IPS-20b (cell line): Measurements from ENCODE around the gene WNT7B.

ENCODE experiments used
- H3K27ac ChIP-seq: one replicate; pipeline ENCODE4 v1.5.1; 2013; ENCODE audit warnings: low read length
- H3K27me3 ChIP-seq: 2 replicates; pipeline ENCODE4 v1.6.1; 2013; ENCODE audit warnings: mild to moderate bottlenecking, low read length, inconsistent platforms; ENCODE audit not compliant: insufficient read depth
- H3K36me3 ChIP-seq: 2 replicates; pipeline ENCODE4 v1.6.1; 2013; ENCODE audit warnings: low read depth, mild to moderate bottlenecking, inconsistent platforms, low read length, moderate library complexity; ENCODE audit not compliant: insufficient read depth
- H3K4me1 ChIP-seq: 2 replicates; pipeline ENCODE4 v1.6.1; 2013; ENCODE audit warnings: mild to moderate bottlenecking, control low read depth, inconsistent platforms, low read length, moderate library complexity; ENCODE audit not compliant: insufficient read depth
- H3K4me3 ChIP-seq: 2 replicates; pipeline ENCODE4 v1.5.1; 2013; ENCODE audit warnings: mild to moderate bottlenecking, low read length, inconsistent platforms
- H3K9ac ChIP-seq: 2 replicates; pipeline ENCODE4 v1.6.1; 2013; ENCODE audit warnings: low read depth, mild to moderate bottlenecking, inconsistent platforms, low read length, moderate library complexity
- H3K9me3 ChIP-seq: 2 replicates; pipeline ENCODE4 v1.6.1; 2013; ENCODE audit warnings: mild to moderate bottlenecking, low read depth, low read length, inconsistent platforms; ENCODE audit not compliant: insufficient read depth

The WNT7B gene

DNA sequence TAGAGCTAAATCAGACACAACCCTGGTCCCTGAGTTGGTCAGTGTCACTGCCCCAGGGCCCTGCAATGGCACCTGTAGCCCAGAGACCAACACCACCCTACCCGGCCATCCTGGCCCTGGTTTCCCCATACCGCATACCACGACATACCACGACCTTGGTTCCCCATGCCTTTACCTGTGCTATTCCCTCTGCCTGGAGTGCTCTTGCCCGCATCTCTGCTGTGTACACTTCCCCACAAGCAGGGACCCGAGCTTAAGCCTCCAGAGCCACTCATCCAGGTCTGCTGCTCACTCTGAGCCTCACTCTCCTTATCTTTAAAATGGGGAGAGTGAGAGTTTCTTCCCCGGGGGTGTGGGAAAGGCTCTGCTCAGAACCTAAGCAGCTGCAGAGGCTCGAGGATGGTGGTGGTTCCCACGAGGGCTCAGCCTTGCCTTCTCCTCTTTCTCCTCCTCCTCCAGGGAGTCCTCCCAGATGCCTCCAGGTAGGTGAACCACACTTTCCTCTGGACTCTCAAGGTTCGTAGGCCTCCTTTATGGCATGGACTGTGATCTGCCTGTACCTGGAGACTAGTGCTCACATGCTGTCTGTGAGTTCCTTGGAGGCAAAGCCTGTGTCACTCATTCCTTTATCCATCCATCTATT lies 48.1 kb downstream of the WNT7B start:
- Histone ChIP-seq H3K27ac (no peak overlapping the region), H3K36me3 (no peaks in the 10 kb centered on the region), H3K4me1 (no peaks in the 10 kb centered on the region), H3K9ac (no peak overlapping the region), H3K9me3 (no peaks in the 10 kb centered on the region), H3K4me3 (no peak overlapping the region), H3K27me3 (no peaks in the 10 kb centered on the region)

DNA sequence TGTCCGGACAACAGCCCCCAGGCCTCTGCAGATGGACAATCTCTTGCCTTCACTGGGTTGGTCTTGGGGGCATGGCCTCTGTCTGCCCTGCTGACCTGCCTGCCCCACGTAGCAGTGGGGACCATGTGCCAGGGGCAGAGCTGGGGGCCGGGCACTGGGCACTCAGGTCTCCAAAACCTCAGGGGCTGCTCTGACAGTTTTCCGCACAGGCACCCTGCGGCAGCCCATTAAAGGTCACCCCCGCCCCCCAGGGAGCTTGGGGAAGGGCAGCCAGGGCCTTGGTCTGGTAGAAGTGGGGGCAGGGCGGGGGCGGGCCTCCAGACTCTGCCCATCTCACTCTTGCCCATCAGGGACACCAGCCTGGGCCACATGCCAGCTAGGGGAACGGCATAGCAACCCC lies 49.9 kb downstream of the WNT7B start:
- H3K4me1 ChIP-seq, result no peaks in the 10 kb centered on the region
- H3K9ac ChIP-seq, result no peak overlapping the region
- H3K36me3 ChIP-seq, result no peaks in the 10 kb centered on the region
- no peaks in the 10 kb centered on the region for H3K27me3 ChIP-seq
- no peaks in the 10 kb centered on the region for H3K9me3 ChIP-seq
- no peak overlapping the region for H3K27ac ChIP-seq
- H3K4me3 ChIP-seq, result no peak overlapping the region

DNA sequence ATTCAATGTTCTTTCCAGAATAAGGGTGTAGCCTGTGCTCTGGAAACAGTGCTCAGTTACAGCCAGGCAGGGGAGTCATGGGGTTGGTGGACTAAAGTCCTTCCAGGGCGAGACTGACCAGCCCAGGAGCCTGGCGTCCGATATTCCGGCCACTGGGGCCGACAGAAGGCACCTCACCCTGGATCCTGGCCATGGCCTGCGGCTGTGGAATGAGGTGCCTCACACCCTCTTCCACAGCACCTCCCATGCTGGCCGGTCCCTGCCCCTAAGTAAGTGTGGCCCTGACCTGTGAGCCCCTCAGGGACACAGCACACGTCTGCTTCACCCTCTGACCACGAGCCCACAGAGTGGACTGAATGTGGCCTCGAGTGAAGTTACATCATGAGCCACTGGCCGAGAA lies 50.5 kb downstream of the WNT7B start:
- H3K9me3 ChIP-seq, result no peaks in the 10 kb centered on the region
- H3K36me3 ChIP-seq, result no peaks in the 10 kb centered on the region
- H3K27me3 ChIP-seq, result no peaks in the 10 kb centered on the region
- no peak overlapping the region for H3K27ac ChIP-seq
- no peak overlapping the region for H3K9ac ChIP-seq
- H3K4me3 ChIP-seq, result no peak overlapping the region
- no peaks in the 10 kb centered on the region for H3K4me1 ChIP-seq

DNA sequence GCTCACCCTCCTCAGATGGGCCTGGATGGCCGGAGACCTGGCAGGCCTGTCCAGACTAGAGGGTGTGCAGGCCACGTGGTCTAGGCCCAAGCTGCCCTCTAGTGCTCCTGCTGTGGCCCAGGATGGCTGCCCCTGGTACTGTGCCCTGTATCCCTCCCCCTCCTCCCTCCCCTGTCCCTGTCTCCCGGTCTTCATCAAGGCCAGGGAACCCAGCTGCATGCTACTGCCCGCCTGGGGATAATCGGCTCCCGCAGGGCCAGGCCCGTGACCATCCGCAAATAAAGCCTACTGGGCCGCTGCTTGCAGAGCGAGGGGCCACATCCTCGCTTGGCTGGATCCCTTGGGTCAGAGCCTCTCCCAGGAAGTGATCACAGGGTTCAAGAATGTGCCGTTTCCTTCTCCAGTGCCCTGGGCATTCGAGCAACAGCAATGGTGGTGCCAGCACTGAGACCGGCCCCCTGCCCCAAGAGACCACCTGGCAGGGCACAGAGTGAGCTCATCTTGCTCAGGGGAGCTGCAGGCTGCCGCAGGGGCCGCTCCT lies 51.1 kb downstream of the WNT7B start:
- H3K9me3 ChIP-seq, result no peaks in the 10 kb centered on the region
- H3K4me3 ChIP-seq, result no peak overlapping the region
- H3K27ac ChIP-seq, result no peak overlapping the region
- H3K27me3 ChIP-seq, result no peaks in the 10 kb centered on the region
- H3K36me3 ChIP-seq, result no peaks in the 10 kb centered on the region
- no peak overlapping the region for H3K9ac ChIP-seq
- H3K4me1 ChIP-seq, result no peaks in the 10 kb centered on the region

DNA sequence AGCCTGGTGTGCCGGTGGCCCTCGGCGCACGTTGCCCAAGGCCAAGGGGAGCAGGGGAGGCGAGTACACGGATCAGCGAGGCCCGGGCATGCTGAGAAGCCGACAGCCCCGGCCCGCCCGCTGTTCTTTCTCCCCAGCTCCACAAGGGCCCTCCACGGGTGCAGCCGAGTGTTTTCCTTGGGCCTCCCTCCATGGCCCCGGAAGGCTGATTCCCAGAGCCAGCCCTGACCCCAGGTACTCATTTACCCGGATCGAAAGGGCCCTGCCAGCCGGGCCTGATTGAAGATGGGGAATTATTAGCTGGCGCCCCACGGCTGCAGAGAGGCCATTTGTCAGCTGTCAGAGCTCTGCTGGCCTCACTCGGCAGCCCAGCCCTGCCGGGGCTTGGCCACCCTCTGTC lies 53.1 kb downstream of the WNT7B start:
- Histone ChIP-seq H3K9me3 (no peaks in the 10 kb centered on the region), H3K4me1 (no peaks in the 10 kb centered on the region), H3K4me3 (no peak overlapping the region), H3K9ac (no peak overlapping the region), H3K27me3 (no peaks in the 10 kb centered on the region), H3K27ac (no peak overlapping the region), H3K36me3 (no peaks in the 10 kb centered on the region)

DNA sequence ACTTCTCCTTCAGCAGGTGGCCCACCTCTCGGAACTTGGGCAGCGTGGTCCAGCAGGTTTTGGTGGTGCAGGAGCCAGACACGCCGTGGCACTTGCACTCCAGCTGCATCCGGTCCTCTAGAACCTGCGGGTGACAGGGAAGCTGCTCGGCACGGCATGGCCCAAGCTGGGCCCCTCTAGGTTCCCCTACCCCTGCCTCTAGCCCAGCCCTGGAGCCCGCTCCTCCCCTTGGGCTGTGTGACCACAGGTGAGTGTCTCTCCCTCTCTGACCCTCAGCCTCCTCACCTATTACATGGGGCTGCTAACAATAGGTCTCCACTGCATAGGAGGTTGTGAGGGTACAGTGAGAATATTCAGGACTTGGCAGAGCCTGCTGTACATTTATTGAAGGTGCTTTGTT lies 53.8 kb downstream of the WNT7B start:
- Histone ChIP-seq H3K4me3 (no peak overlapping the region), H3K27ac (no peak overlapping the region), H3K9ac (no peak overlapping the region), H3K9me3 (no peaks in the 10 kb centered on the region), H3K4me1 (no peaks in the 10 kb centered on the region), H3K27me3 (no peaks in the 10 kb centered on the region), H3K36me3 (no peaks in the 10 kb centered on the region)

DNA sequence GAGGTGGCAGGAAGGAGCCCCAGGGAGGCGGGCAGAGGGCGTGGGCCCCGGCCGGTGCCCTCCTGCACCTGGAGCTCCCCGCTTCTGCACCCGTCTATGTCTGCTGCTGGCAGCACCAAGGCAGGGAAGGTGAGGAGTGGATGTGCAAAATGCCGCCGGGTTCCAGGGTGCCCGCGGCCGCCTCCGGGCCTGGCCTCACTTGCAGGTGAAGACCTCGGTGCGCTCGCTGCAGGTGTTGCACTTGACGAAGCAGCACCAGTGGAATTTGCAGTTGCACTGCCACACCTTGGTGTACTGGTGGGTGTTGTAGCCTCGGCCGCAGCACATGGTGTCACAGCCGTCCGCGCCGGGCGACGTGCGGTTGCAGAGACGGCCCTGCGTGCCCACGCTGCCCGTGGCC lies 54.3 kb downstream of the WNT7B start:
- no peaks in the 10 kb centered on the region for H3K27me3 ChIP-seq
- H3K9me3 ChIP-seq, result no peaks in the 10 kb centered on the region
- H3K4me3 ChIP-seq, result no peak overlapping the region
- no peaks in the 10 kb centered on the region for H3K36me3 ChIP-seq
- H3K27ac ChIP-seq, result no peak overlapping the region
- no peaks in the 10 kb centered on the region for H3K4me1 ChIP-seq
- H3K9ac ChIP-seq, result no peak overlapping the region

DNA sequence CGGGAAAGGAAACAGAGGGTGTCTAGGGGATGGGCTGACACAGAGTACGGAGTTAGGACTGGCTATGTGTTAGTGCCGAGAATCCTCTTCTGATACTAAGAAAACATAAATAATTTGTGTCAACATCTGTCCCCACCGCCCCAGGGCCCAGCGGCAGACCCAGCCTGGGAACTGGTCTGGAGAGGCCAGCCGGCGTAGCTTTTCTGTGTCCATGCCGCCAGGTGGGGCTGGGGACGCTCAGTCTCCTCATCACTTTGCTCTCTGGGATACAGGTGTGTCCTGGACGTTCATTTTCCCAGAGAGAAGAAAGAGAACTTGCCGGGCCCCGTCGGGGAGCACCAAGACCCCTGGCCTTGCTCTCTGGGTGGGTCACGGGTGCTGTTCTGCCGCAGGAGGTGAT lies 54.7 kb downstream of the WNT7B start:
- H3K9ac ChIP-seq, result no peak overlapping the region
- H3K9me3 ChIP-seq, result no peaks in the 10 kb centered on the region
- no peaks in the 10 kb centered on the region for H3K27me3 ChIP-seq
- H3K4me1 ChIP-seq, result no peaks in the 10 kb centered on the region
- no peak overlapping the region for H3K27ac ChIP-seq
- no peaks in the 10 kb centered on the region for H3K36me3 ChIP-seq
- no peak overlapping the region for H3K4me3 ChIP-seq

DNA sequence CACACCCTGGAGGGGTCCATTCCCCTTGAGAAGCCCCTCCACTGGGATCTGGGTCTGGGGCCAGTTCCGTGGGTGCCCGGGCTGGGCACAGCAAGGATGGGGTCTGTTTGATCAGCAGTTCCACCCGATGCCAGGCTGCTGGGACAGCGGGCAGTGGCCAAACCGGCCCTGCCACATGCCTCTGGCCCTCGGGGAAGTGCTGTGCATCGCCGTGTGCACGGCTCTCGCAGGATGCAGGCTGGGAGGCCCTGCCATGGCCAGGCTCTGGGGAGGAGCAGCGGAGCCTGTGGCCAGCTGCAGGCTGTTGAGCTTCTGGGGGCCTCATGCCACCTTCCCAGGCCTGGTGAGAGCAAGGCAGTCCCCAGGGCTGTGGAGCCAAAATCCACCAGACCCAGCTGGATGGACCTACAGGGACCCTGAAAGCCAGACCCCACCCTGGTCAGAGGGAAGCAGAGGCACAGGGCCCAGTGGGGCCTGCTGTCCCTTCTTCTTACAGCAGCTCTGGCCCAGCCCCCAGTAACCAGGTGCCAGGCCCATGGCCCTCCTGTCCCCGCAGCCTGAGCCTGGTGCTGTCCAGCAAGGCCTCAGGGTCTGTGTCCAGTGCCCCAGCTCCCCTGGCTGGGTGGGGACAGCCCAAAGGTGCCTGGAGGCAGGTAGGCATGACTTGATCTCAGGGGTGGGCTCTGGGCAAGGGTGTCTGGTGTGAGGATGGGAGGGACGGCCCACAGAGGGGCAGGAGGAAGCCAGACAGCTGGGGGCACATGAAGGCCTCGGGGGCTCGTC lies 57.3 kb downstream of the WNT7B start:
- no peak overlapping the region for H3K9ac ChIP-seq

DNA sequence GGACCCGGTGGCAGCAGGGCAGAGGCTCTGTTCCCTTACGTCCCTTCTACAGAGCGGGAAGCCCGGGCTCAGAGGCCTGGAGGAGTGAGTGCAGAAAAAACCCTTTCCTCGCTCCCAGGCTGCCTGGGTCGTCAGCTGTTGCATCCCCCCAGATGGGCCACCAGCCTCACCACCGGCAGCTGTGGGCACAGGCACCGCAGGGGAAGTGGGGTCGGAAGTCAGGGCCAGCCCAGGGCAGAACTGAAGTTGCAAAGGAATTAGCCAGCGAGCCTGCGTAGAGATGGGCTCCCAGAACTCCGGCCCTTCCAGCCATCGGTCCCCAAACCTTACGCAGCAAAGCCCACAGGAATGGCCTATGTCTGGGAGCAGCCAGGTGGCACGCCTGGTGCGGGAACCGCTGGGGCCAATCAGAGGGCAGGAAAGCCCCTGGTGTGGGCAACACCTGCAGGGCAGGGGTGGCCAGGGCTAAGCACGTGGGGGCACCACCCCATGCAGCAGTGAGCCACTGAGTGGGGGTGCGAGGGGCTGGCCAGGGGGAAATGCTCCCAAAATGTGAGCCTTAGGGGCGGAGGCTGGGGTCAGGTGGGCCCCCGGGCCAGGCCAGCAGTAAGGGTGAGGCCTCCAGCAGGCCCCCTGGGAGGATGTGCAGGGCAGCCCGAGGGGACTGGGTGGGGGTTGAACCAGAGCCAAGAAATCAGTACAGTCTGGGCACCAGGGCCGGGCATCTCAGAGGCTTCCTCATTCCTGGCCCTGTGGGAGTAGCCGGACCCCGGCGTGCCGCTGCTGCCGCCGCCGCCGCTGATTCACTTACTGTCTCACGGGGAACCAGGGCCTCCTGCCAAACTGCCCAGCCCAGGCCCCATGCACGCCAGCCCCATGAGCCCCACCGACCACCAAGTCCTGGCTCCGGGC lies 58.2 kb downstream of the WNT7B start:
- Histone ChIP-seq H3K36me3 (no peaks in the 10 kb centered on the region), H3K27ac (no peak overlapping the region), H3K9ac (no peak overlapping the region), H3K9me3 (no peaks in the 10 kb centered on the region), H3K4me3 (no peak overlapping the region), H3K27me3 (no peaks in the 10 kb centered on the region), H3K4me1 (no peaks in the 10 kb centered on the region)

More for the DNA sequence above, 57.3 kb downstream of the WNT7B start:
- no peaks in the 10 kb centered on the region for H3K9me3 ChIP-seq
- H3K27ac ChIP-seq, result no peak overlapping the region
- H3K4me1 ChIP-seq, result no peaks in the 10 kb centered on the region
- no peaks in the 10 kb centered on the region for H3K36me3 ChIP-seq
- H3K27me3 ChIP-seq, result no peaks in the 10 kb centered on the region
- H3K4me3 ChIP-seq, result no peak overlapping the region

DNA sequence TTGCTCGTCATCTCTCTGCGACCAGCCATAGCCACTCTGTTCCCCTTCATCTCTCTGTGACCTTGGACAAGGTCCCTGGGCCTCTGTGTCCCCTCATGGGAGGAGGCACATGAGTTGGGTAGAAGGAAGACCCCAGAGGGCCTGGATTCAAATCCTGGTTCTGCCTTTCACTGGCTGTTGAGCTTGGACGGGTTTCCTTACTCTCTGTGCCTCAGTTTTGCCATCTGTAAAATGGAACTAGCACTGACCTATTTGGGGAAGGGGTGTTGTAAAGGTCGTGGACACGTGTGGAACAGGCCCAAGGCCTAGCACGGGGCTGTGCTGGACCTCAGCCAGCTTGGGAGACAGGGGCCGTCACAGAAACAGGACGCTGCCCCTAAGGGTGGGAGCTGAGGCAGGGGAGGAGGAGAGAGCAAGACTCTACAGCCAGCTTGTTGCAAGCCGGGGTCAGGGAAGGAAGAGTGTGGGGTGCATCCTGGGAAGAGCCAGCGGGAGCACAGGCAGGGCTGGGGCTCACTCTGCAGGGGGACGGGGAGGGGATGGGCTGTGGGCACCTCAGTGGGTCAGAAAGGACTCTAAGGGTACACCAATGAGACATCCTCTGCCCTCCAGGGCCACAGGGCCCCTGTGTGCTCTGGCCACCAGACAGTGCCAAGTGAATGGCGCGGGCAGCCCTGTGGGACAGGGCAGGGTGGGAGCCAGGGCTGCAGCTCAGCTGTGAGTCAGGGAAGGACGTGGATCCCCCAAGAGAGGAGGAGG lies 59.1 kb downstream of the WNT7B start:
- Histone ChIP-seq H3K4me1 (no peaks in the 10 kb centered on the region), H3K27me3 (no peaks in the 10 kb centered on the region), H3K9ac (no peak overlapping the region), H3K27ac (no peak overlapping the region), H3K4me3 (no peak overlapping the region), H3K36me3 (no peaks in the 10 kb centered on the region), H3K9me3 (no peaks in the 10 kb centered on the region)
